GM18858 (cell line): ENCODE measurements around the gene HPS1.

Experiments used
- ATAC-seq: cut with Tn5 transposase; IDR thresholded peaks from one replicate; pipeline ENCODE4 v1.9.1; 2021; ENCODE audit not compliant: unreplicated experiment

HPS1 gene

GRCh38 chr10:98433881-98434732, 12.6 kb downstream of the HPS1 start:
- no peak for ATAC-seq

- no peak for ATAC-seq
Observed at GRCh38 chr10:98433371-98433770, 13.4 kb downstream of the HPS1 start.

GRCh38 chr10:98432330-98432729, 14.4 kb downstream of the HPS1 start:
- no peak for ATAC-seq

- ATAC-seq, result no peak
Observed at GRCh38 chr10:98431016-98431415, 15.7 kb downstream of the HPS1 start.

GRCh38 chr10:98430427-98430826, 16.3 kb downstream of the HPS1 start:
- ATAC-seq, result no peak

- no peak for ATAC-seq
Observed at GRCh38 chr10:98429320-98430072, 17.2 kb downstream of the HPS1 start.

- no peak for ATAC-seq
Observed at GRCh38 chr10:98427011-98427515, 19.7 kb downstream of the HPS1 start.

- ATAC-seq, result no peak
Observed at GRCh38 chr10:98425511-98426352, 21.0 kb downstream of the HPS1 start.

GRCh38 chr10:98424295-98425254, 22.2 kb downstream of the HPS1 start:
- no peak for ATAC-seq

- no peak for ATAC-seq
Observed at GRCh38 chr10:98423691-98424120, 23.0 kb downstream of the HPS1 start.

GRCh38 chr10:98422182-98422581, 24.6 kb downstream of the HPS1 start:
- ATAC-seq, result no peak

- no peak for ATAC-seq
Observed at GRCh38 chr10:98420786-98421185, 25.9 kb downstream of the HPS1 start.

GRCh38 chr10:98419469-98420261, 27.1 kb downstream of the HPS1 start:
- no peak for ATAC-seq

GRCh38 chr10:98418665-98419468, 27.9 kb downstream of the HPS1 start:
- no peak for ATAC-seq

GRCh38 chr10:98417973-98418664, 28.6 kb downstream of the HPS1 start:
- no peak for ATAC-seq

GRCh38 chr10:98417481-98417959, 29.2 kb downstream of the HPS1 start:
- no peak for ATAC-seq

GRCh38 chr10:98416606-98417388, 29.9 kb downstream of the HPS1 start:
- ATAC-seq, result no peak
